ENCODE results near the gene CERS6.

CERS6 gene

DNA sequence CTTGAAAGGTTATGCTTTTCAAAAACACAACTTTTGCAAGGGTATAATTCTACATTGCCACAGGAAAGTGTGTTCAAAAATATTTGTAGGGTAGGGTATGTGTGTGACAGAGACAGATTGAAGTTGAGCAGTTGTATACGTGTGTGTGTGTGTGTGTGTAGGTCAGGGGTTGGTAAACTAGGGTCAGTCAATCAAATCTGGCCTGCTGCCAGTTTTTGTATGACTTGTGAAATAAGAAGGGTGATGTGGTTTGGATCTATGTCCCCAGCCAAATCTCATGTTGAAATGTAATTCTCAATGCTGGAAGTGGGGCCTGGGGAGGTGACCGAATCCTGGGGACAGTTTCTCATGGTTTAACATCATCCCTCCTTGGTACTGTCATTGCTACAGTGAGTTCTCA, 148.2 kb downstream of the CERS6 start:
- no peak overlapping the region for H3K4me3 ChIP-seq (ENCODE audit: low read depth, low read length)
- TF ChIP-seq, protein P1, sequence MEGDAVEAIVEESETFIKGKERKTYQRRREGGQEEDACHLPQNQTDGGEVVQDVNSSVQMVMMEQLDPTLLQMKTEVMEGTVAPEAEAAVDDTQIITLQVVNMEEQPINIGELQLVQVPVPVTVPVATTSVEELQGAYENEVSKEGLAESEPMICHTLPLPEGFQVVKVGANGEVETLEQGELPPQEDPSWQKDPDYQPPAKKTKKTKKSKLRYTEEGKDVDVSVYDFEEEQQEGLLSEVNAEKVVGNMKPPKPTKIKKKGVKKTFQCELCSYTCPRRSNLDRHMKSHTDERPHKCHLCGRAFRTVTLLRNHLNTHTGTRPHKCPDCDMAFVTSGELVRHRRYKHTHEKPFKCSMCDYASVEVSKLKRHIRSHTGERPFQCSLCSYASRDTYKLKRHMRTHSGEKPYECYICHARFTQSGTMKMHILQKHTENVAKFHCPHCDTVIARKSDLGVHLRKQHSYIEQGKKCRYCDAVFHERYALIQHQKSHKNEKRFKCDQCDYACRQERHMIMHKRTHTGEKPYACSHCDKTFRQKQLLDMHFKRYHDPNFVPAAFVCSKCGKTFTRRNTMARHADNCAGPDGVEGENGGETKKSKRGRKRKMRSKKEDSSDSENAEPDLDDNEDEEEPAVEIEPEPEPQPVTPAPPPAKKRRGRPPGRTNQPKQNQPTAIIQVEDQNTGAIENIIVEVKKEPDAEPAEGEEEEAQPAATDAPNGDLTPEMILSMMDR (IDR thresholded peaks at IDR 0.05; ENCODE audit: low read depth, low read length): no peak

GRCh38 chr2:168607992-168608391, 151.9 kb downstream of the CERS6 start:
- H3K4me3 ChIP-seq (ENCODE audit: low read depth, low read length): no peak overlapping the region
- TF ChIP-seq, protein P1 (IDR thresholded peaks at IDR 0.05; ENCODE audit: low read depth, low read length): no peak

- TF ChIP-seq, protein P1 (IDR thresholded peaks at IDR 0.05; ENCODE audit: low read depth, low read length): no peak
Measured at GRCh38 chr2:168608796-168609195, 152.7 kb downstream of the CERS6 start.

DNA sequence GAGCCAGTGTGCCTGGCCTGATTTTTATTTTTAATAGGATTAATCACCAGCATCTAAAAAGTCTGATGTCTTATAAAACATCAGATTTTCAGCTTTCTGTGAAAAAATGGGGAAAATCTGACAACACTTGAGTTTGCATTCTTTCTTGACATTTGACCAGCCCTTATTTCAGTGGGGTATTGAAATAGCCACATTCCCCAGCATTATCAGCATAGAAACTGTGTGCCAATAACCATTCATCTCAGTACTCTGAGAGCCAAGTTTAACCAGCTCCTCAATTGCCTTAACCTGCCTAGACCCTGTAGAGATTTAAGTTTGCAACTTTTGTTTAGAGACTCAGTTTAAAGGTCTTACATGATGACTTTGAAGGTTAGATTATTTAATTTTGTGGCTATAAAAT, 155.0 kb downstream of the CERS6 start:
- H3K4me3 ChIP-seq (ENCODE audit: low read depth, low read length): no peak overlapping the region
- TF ChIP-seq, protein P1 (IDR thresholded peaks at IDR 0.05; ENCODE audit: low read depth, low read length): no peak

More at GRCh38 chr2:168608796-168609195, 152.7 kb downstream of the CERS6 start:
- H3K4me3 ChIP-seq (ENCODE audit: low read depth, low read length): no peak overlapping the region

DNA sequence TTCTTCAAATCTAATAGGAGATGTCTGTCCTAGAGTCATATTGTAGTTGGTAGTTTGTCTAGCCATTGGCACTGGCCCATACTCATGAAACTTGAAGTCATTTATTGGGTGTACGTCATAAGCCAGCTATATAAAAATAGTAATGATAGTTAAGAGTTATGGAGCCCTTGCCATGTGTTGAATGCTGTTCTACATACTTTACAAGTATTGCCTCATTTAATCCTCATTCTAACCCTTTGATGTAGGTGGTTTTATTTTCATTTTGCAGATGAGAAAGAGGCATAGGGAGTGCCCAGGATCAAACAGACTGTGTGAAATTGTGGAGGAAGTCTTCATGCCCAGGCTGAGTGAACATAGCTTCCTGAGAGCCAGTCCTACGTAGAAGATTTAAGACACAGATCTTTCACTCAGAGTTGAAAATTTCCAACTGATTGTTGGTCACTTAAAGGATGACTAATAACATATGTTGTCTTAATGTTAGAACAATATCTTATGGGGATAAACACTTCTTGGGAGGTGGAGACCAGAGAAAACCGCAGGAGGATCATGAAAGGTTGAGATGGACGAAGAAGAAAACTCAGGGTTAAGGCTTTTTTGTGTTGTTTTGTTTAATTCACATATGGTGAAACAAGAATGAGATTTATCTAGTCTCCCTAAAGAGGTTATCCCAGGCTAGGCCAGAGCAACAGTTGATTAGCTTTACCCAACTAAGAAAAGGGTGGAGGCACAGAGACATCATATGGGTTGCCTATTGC, 156.0 kb downstream of the CERS6 start:
- TF ChIP-seq, protein P1 (IDR thresholded peaks at IDR 0.05; ENCODE audit: low read depth, low read length): no peak
- H3K4me3 ChIP-seq (ENCODE audit: low read depth, low read length): no peak overlapping the region

- TF ChIP-seq, protein P1 (IDR thresholded peaks at IDR 0.05; ENCODE audit: low read depth, low read length): no peak
- H3K4me3 ChIP-seq (ENCODE audit: low read depth, low read length): no peak overlapping the region
Measured at GRCh38 chr2:168612719-168613118, 156.6 kb downstream of the CERS6 start.

DNA sequence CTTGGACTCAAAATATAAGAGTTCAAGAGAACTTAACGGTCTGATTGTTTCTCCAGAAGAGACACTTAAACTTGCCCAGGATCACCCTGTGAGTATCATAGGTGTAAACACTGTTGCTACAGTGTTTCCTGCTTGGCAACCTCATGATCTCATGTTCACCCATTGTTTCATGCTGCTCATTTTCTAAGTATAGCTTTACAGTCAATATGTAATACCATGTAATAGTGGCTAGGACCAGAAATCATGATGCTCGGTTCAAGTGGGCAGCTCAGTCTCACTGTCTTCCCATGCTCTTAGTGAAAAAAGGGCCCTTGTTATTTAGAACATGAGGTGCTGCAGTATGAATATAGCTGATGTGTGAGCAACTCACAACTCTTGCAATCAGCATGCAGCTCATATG, 157.5 kb downstream of the CERS6 start:
- TF ChIP-seq, protein P1 (IDR thresholded peaks at IDR 0.05; ENCODE audit: low read depth, low read length): no peak
- H3K4me3 ChIP-seq (ENCODE audit: low read depth, low read length): no peak overlapping the region

Data from WI38 (cell line).